Stimulated activated CD4-positive, alpha-beta T cell treated with anti-CD3 and anti-CD28 coated beads, Interleukin-15, amount 100 ng/mL, for 1 hour (primary cell): ENCODE data around the gene GALNT17.
"Not testable (repeated sequence)": the region's sequence is repeated elsewhere in the genome, so short reads cannot be mapped to it uniquely, and the experiment has no call there.

ENCODE experiments used
- DNase-seq, 2 donors: peaks; one replicate each; pipeline ENCODE4 v3.0.0-alpha.2; 2020; ENCODE audit warnings: low read depth in 1 of 2, low spot score in 1 of 2

Gene GALNT17

GRCh38 chr7:71548746-71549145, 416.8 kb downstream of the GALNT17 start:
- no peak for DNase-seq

- DNase-seq = no peak
These were observed 421.4 kb downstream of the GALNT17 start for GRCh38 chr7:71553306-71553705.

GRCh38 chr7:71555758-71556157, 423.8 kb downstream of the GALNT17 start:
- DNase-seq = no peak

GRCh38 chr7:71558806-71559613, 427.1 kb downstream of the GALNT17 start:
- no peak for DNase-seq

GRCh38 chr7:71560354-71560995, 428.5 kb downstream of the GALNT17 start:
- no peak for DNase-seq

GRCh38 chr7:71563276-71563675, 431.3 kb downstream of the GALNT17 start:
- no peak for DNase-seq

- no peak for DNase-seq
These were observed 434.4 kb downstream of the GALNT17 start for GRCh38 chr7:71566376-71566775.

- DNase-seq = no peak
These were observed 435.0 kb downstream of the GALNT17 start for GRCh38 chr7:71566991-71567390.

GRCh38 chr7:71574153-71574860, 442.4 kb downstream of the GALNT17 start:
- DNase-seq = no peak

- DNase-seq = no peak
These were observed 448.1 kb downstream of the GALNT17 start for GRCh38 chr7:71580027-71580426.

- DNase-seq = no peak
These were observed 452.3 kb downstream of the GALNT17 start for GRCh38 chr7:71584256-71584655.

- no peak for DNase-seq
These were observed 459.9 kb downstream of the GALNT17 start for GRCh38 chr7:71591876-71592275.

- DNase-seq = not testable (repeated sequence)
These were observed 460.4 kb downstream of the GALNT17 start for GRCh38 chr7:71592388-71592787.

- DNase-seq = no peak
These were observed 462.8 kb downstream of the GALNT17 start for GRCh38 chr7:71594736-71595135.

- no peak for DNase-seq
These were observed 463.2 kb downstream of the GALNT17 start for GRCh38 chr7:71595176-71595575.

GRCh38 chr7:71598553-71598952, 466.6 kb downstream of the GALNT17 start:
- DNase-seq = no peak

- no peak for DNase-seq
These were observed 469.9 kb downstream of the GALNT17 start for GRCh38 chr7:71601851-71602250.

- no peak for DNase-seq
These were observed 473.0 kb downstream of the GALNT17 start for GRCh38 chr7:71604818-71605414.

GRCh38 chr7:71611986-71612385, 480.0 kb downstream of the GALNT17 start:
- DNase-seq = no peak

GRCh38 chr7:71612911-71613310, 481.0 kb downstream of the GALNT17 start:
- no peak for DNase-seq

- DNase-seq = no peak
These were observed 481.4 kb downstream of the GALNT17 start for GRCh38 chr7:71613313-71613712.

- no peak for DNase-seq
These were observed 483.1 kb downstream of the GALNT17 start for GRCh38 chr7:71615017-71615416.
